GM12875 (cell line): ENCODE data around the gene IL13RA1.

Source experiments
- H3K4me3 ChIP-seq: one replicate; pipeline ENCODE4 v1.5.1; 2011; ENCODE audit warnings: low read depth, low read length, control low read depth
- TF ChIP-seq, protein P1 (sequence below): IDR thresholded peaks from 2 replicates; pipeline ENCODE4 v1.5.1; 2011; ENCODE audit warnings: low read depth, mild to moderate bottlenecking, control low read depth, inconsistent platforms, low read length, moderate library complexity, borderline replicate concordance; ENCODE audit not compliant: insufficient read depth

The IL13RA1 gene

DNA sequence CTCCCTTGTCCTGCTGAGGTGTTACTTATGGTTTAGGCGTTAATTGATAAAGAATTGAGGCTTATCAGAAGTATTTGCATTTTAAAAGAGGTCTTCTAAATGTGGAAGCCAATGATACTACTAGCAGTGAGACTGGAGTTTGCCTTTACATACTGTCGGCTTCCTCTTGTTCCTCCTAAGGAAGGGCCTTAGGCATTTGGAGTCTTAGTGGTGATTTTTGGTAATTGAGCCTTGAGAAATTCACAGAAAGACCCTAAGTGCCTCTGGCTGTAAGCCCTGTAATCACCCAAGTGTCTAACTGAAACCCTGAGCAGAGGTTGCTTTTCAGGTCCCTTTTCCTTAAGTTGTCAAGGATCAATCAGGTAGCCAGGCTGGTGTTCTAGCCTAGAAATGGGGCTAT lies 14.8 kb downstream of the IL13RA1 start:
- TF ChIP-seq, protein P1, sequence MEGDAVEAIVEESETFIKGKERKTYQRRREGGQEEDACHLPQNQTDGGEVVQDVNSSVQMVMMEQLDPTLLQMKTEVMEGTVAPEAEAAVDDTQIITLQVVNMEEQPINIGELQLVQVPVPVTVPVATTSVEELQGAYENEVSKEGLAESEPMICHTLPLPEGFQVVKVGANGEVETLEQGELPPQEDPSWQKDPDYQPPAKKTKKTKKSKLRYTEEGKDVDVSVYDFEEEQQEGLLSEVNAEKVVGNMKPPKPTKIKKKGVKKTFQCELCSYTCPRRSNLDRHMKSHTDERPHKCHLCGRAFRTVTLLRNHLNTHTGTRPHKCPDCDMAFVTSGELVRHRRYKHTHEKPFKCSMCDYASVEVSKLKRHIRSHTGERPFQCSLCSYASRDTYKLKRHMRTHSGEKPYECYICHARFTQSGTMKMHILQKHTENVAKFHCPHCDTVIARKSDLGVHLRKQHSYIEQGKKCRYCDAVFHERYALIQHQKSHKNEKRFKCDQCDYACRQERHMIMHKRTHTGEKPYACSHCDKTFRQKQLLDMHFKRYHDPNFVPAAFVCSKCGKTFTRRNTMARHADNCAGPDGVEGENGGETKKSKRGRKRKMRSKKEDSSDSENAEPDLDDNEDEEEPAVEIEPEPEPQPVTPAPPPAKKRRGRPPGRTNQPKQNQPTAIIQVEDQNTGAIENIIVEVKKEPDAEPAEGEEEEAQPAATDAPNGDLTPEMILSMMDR, result no peak
- H3K4me3 ChIP-seq, result no peak overlapping the region

DNA sequence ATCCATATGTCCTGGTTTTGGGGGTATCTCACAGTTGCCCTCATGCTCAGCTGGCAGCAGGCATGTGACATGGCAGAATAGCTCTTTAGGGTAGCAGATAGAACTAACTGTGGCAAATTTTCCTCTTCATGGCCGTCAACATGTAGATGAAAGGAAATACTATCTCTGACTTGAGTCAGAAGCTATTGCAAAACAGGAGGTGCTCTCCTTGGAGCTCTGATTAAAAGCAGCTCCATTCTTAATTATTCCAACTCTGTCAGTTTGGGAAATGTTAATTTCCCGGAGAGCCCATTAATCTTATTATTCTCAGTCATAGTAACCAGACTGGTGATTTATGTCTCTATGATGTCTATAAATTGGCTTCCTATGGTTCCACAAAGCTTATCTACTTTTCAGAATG lies 18.2 kb downstream of the IL13RA1 start:
- no peak overlapping the region for H3K4me3 ChIP-seq
- TF ChIP-seq, protein P1, result no peak

DNA sequence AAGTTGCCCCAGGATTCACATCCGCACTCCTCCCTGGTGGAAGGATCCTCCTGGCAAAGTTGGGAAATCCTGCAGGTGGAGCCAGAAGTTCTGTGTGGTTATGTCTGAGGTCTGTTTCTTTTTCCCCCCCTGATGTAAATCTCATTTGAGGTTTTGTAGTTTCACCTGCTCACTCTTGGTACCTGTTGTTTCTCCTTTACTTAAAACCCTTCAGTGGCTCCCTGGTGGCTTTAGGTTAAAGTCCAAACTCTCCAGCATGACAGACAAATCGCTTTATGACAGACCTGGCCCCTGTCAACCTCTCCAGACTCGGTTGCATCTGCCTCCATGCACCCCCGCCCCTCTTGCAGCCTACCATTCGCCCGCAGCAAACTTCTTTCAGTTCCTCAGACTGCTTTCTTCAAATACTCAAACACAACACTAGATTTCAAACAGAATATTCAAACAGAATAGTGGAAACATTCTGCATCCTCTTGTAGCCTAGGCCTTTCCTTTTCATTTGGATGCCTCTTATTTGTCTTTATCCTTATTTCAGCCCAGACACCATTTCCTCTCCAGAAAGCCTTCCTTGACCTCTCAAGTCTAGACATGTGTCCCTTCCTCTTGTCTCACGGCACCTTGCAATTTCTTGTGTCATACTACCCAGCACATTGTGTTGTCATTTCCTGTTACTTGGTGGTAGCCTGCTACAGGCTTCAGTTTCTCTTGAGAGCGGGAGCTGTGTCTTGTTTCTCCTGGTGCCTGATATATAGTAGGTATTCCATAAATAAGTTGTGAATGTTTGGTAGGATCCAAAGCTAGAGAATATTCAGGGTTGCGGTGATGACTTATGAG lies 24.8 kb downstream of the IL13RA1 start:
- TF ChIP-seq, protein P1, result no peak
- H3K4me3 ChIP-seq, result no peak overlapping the region

DNA sequence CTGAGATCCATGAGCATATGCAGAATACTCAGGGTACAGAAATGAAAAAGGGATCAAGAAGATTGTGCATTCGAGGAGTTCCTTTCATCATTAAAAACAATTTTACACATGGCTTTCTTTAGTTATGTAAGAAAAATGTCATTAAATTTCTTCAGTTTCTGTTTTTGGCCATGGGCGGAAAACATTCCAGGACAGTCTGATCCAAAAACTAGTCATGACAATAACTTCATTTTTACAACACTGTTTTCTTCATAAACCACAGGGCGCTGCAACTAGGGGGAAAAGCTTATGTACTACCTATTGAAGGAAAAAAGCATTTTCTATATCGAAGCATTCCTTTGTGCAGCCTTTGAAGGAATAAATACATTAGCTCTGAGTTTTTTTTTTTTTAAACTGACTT lies 28.2 kb downstream of the IL13RA1 start:
- TF ChIP-seq, protein P1, result no peak
- H3K4me3 ChIP-seq, result no peak overlapping the region

DNA sequence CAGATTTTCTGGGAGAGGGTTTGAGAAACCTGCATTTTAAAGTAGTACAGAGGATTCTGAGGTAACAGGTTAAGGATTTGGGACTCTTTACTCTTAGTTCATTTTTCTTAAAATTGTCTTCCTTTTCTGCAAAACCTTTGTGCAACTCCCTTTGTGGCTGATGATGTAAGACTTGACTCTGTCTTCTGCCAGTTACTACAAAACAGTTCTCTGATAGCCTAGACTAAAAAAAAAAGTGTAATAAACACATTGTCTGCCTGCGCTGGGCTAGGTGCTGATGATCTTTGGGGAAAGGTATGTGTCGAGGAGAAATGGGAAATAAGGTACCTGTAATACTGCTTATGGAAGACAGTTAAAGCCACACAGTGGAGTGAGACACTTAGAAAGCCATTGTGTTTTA lies 28.7 kb downstream of the IL13RA1 start:
- H3K4me3 ChIP-seq, result no peak overlapping the region
- TF ChIP-seq, protein P1, result no peak

DNA sequence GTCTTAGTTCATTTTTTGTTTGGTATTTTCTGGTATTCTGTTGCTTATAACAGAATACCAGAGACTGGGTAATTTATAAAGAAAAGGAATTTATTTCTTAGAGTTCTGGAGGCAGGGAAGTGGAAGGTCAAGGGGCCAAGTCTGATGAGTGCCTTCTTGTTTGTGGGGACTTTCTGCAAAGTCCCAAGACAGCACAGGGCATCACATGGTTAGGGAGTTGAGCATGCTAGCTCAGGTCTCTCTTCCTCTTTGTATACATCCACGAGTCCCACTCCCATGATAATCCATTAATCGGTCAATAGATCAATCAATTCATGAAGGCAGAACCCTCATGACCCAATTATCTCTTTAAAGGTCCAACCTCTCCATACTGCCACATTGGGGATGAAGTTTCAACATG lies 31.1 kb downstream of the IL13RA1 start:
- TF ChIP-seq, protein P1, result no peak
- no peak overlapping the region for H3K4me3 ChIP-seq

DNA sequence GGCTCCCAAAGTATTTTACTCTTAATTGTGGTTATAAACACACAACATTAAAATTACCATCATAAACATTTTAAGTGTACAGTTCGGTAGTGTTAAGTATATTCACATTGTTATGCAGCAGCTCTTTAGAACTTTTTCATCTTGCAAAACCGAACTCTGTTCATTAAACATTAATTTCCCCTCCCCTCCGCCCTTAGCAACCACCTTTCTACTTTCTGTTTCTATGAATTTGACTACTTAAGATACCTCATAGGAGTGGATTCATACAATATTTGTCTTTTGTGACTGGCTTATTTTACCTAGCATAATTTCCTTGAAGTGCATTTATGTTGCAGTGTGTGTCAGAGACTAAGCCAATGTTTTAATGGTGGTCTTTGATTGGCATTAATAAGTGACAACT lies 32.6 kb downstream of the IL13RA1 start:
- TF ChIP-seq, protein P1, result no peak
- H3K4me3 ChIP-seq, result no peak overlapping the region
